HUDEP-2 (cell line): ENCODE data around the gene RAD51B.
"Not testable (repeated sequence)": the region's sequence is repeated elsewhere in the genome, so short reads cannot be mapped to it uniquely, and the experiment has no call there.

ENCODE experiments used
- DNase-seq, 76 experiments: peaks; one replicate each; lab custom pipeline; 2025; ENCODE audit not compliant: unreplicated experiment in 76 of 76; lab: John Stamatoyannopoulos, UW

The RAD51B gene

GRCh38 chr14:68412505-68413465 is 593.2 kb downstream of the RAD51B start:
- no peak for DNase-seq

- no peak for DNase-seq
Measured at GRCh38 chr14:68413509-68413908, 593.9 kb downstream of the RAD51B start.

GRCh38 chr14:68414121-68414520 is 594.5 kb downstream of the RAD51B start:
- DNase-seq: no peak

GRCh38 chr14:68416171-68416570 is 596.6 kb downstream of the RAD51B start:
- no peak for DNase-seq

- DNase-seq: no peak
Measured at GRCh38 chr14:68417009-68417650, 597.6 kb downstream of the RAD51B start.

GRCh38 chr14:68418174-68419118 is 598.9 kb downstream of the RAD51B start:
- DNase-seq: no peak

- DNase-seq: no peak
Measured at GRCh38 chr14:68420350-68420749, 600.8 kb downstream of the RAD51B start.

GRCh38 chr14:68421116-68421515 is 601.5 kb downstream of the RAD51B start:
- DNase-seq: peak in 2 of 76 experiments; percentile 15 to 24

- no peak for DNase-seq
Measured at GRCh38 chr14:68423686-68424085, 604.1 kb downstream of the RAD51B start.

GRCh38 chr14:68424443-68425172 is 605.0 kb downstream of the RAD51B start:
- DNase-seq: no peak

GRCh38 chr14:68426661-68427549 is 607.3 kb downstream of the RAD51B start:
- no peak for DNase-seq

- no peak for DNase-seq
Measured at GRCh38 chr14:68427550-68427890, 607.9 kb downstream of the RAD51B start.

GRCh38 chr14:68428900-68429299 is 609.3 kb downstream of the RAD51B start:
- not testable (repeated sequence) for DNase-seq

- not testable (repeated sequence) for DNase-seq
Measured at GRCh38 chr14:68434173-68434572, 614.6 kb downstream of the RAD51B start.

GRCh38 chr14:68435631-68436030 is 616.1 kb downstream of the RAD51B start:
- DNase-seq: not testable (repeated sequence)

- no peak for DNase-seq
Measured at GRCh38 chr14:68439676-68440075, 620.1 kb downstream of the RAD51B start.

GRCh38 chr14:68440820-68441219 is 621.2 kb downstream of the RAD51B start:
- DNase-seq: no peak

GRCh38 chr14:68441542-68441941 is 622.0 kb downstream of the RAD51B start:
- no peak for DNase-seq
